HG02623 (cell line): ENCODE measurements around the gene BLOC1S2.
"Not testable (repeated sequence)": the region's sequence is repeated elsewhere in the genome, so short reads cannot be mapped to it uniquely, and the experiment has no call there.

Experiments
- ATAC-seq: cut with Tn5 transposase; IDR thresholded peaks from one replicate; pipeline ENCODE4 v1.9.1; 2021; ENCODE audit warnings: moderate library complexity; ENCODE audit not compliant: unreplicated experiment

BLOC1S2 gene

DNA sequence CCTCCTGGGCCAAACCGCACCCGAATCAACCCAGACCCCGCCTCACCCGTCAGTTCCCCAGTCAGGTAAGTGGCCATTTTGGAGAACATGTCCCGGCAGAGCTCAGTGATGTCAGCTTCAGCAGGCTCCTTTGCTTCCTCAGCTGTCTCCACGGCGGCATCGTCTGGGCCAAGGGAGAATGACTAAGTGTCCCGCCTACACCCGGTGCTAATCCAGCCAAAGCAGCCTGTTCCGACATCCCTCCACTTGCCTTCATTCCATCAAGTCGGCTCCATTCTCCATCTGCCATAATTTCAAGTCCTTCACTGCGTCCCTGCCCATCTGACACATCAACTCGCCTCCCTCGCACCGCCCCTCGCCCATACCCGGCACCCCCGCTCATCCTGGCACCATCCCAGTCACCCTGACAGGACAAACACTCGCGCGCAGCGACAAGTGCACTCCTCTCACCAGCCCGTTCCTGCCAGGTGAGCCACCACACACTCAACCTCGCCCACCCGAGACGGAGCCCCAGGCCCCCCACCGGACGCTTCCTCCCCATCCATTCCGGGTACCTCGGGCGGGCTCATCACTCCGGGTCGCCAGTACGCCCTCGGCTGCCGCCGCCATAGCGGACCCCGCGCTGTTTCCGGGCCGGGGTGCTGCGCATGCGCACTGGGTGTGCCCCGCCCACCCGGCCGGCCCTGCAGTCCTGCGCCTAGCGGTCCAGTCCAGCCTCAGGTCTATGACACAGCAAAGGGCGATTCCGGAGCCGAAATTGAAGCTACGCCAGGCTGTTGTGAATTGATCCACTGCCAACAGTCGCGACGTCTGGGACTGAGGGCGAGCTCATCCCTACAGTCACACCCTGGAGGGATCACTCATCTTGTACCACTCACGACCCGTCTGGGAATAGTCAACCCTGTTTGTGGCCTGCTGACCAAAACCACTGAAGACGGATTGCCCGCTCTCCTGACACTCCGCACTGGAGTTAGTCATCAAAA is at the start of gene BLOC1S2:
BLOC1S2 (minus strand) TSS at position 630 of the 983 bp plus-strand sequence; CDS start at position 609, 21 bp downstream.
- peak; percentile 94 for ATAC-seq

DNA sequence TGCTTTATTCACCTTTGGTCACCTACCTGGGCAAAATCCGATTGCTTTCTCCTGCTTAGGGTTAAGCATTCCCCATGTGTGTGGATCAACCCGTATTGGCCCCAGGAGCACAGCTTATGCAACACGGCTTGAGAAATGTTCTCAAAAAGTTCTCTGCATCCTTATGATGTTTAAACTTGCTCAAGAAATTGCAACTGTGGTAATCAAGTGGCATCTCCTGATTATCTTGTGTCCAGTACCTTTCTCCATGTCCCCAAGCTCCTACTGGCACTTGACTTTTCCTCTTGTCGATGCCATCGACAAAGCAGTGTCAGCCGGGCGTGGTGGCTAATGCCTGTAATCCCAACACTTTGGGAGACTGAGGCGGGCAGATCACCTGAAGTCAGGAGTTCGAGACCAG is 48.3 kb upstream of the BLOC1S2 start:
- no peak for ATAC-seq

DNA sequence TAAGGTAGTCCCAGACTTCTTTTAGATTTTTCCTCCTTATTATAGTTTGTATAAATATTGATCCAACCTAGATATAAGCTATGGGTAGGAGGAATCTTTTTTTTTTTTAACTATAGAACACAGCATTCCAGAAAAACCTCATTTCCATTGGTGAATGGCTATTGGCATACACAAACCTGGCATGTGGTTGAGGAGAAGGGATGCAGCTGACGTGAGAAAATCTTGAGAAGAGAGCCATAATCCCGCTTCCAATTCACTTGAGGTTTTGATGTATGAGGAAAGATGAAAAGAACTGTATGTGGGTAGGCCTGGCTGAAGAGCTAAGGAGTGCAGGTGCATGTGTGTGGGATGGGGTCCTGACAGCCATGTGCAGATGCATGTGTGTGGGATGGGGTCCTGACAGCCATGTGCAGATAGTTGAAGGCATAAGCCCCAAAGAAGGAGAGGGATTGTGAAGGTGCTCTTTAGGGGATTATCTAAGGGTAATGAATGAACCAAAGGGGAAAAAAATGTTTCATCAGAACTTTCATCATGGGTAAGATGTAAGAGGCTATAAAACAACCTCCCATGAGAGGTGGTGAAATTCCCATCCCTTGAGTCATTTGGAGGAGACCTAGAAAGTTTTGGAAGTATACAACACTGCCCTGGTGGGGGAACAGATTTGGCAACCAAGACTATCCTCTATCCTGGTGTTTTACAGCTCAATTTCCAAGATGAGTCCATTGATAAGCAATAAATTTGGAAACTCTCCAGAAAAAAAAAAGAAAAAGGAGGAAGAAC is 47.4 kb upstream of the BLOC1S2 start:
- no peak for ATAC-seq

GRCh38 chr10:100333106-100333505 is 46.6 kb upstream of the BLOC1S2 start:
- no peak for ATAC-seq

- no peak for ATAC-seq
Measured at GRCh38 chr10:100330079-100330478, 43.6 kb upstream of the BLOC1S2 start, which contains the start of gene PKD2L1. Gene PKD2L1 (minus strand): TSS chr10:100330228. CDS start chr10:100330103, 125 bp downstream.

DNA sequence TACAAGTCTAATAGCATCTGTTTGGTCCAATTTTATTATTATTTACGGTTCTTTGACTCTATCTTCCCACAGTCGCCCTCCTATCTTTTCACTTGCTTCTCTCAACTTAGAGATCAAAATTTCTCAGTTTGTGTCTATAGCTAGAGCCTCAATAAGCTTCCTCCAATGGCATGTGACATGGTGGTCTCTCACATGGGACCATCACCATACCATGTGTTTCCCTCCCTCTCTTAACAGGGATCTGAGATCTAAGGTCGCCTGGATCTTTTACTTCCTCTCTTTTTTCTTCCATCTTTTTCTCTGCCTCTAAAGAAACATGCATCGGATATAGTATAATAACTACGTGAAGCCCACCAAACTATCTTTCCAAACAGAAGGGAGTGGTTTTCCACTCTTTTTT is 41.7 kb upstream of the BLOC1S2 start:
- no peak for ATAC-seq

GRCh38 chr10:100327718-100328009 is 41.2 kb upstream of the BLOC1S2 start:
- ATAC-seq = no peak

DNA sequence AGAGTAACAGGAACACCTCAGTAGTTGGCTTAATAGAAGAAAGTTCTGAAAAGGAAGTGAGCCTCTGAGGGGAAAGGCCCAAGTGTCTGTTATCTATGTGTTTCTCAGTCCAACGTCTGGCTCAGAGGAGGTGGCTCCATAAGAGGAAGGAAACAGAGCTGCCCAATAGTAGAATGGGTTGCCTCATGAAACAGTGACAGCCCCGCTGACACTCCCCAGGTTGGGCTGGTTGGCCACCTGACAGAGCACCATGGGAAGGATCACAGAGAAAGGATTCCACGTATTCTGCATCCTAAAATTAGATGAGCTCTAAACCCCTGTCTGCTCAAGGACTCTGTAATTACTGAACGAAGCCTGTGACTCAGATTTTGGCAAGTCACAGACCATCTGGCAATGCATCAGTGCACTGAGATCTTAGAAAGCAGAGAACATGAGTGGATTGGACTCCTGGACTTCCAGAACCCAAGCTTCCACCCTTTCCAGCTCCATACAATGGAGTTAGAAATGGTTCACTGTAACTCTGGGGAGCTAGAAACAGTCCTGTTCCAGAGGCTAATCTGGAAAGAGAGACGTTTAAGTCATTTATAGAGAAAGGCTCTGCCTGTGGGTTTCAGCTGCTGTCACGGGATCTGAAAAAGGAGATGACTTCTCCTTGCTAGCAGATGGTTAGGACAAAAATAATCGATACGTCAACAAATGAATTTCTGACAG is 40.7 kb upstream of the BLOC1S2 start:
- ATAC-seq = peak; percentile 99

DNA sequence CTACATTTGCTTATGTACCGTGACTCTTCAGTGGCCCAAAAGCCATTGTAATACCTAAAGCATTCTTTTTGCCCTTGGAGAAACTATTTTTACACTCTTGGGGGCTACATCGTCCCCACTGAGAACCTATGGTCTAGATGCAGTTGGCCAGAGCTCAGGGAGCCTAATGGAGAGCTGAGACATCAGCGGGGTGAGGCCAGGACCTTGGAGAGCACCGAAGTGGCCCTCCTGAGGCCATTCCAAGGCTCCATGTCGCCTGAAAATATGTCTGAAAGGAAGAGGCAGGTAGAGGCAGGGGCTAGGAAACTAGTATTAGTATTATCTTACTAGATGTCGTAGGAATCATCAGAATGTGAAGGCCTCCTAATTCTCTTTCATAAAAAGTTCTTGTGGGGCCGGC is 38.7 kb upstream of the BLOC1S2 start:
- no peak for ATAC-seq

DNA sequence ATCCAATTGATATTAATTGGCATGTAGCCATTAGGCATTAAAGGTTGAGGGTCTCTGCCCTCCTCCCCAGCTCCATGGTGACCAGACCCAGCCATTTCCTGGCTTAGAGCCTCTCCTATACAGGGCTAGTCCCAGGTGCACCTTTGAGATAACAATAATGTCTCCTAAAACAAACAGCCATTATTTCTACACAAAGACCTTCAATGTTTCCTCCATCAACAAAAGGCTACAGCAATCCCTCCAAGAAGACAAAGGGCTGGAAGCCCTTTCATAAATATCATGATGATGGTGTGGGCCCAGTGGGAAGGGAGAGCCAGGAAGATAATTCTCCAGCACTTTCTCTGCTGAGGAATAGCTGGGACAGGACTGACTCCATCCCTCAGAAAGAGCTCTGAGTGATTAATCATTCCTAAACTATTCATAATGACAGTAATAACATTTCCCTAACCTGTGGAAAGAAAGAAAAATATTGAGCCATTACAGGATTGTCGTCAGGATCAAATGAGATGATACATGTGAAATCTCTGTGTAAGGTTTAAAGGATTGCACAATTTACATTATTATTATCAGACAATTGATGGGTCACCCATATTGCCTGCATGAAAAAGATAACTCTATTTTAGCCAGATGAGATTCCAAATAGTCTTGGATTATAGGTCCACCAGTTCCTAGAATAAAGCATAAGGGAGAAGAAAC is 33.4 kb upstream of the BLOC1S2 start:
- ATAC-seq = no peak

- ATAC-seq = no peak
Measured at GRCh38 chr10:100318207-100318606, 31.7 kb upstream of the BLOC1S2 start.

DNA sequence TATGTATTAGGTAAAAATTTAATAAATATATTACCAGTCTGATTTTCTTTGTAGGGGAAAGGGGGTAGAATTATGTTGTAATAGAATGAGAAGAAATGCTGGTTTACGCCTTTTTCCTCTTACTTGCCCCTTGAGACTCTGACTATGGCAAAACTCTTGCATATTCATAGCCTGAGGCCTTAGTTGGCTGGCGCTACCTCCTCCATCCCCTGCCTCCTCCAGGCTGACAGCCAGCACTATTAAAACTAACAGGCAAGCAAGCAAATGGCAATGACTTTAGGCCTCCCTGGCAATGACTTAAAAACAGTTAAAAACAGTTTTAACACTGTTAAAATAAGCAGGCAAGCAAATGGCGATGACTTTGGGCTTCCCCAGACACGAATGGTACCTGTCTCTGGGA is 29.1 kb upstream of the BLOC1S2 start:
- ATAC-seq = no peak

DNA sequence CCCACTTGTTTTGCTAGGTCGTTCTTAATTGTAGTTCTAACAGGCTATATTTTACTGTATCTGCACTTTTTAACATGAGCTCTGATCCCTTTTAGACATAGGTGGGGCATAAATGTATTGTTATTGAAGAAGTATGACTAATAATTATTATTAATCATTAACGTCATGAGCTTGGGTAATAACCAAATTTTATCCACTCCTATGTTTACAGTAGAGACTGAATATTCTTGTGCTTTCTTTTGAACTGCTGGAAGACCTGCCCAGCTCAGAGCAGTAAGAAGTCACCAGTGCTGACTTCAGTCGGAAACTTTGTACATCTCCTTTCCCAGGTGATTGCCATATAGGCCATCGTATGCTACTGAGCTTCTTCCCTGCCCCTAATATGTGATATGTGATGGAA is 24.8 kb upstream of the BLOC1S2 start:
- ATAC-seq = no peak

- ATAC-seq = no peak
Measured at GRCh38 chr10:100307684-100308083, 21.2 kb upstream of the BLOC1S2 start.

- ATAC-seq = no peak
Measured at GRCh38 chr10:100306861-100307260, 20.4 kb upstream of the BLOC1S2 start.

- ATAC-seq = no peak
Measured at GRCh38 chr10:100304414-100304813, 17.9 kb upstream of the BLOC1S2 start.

DNA sequence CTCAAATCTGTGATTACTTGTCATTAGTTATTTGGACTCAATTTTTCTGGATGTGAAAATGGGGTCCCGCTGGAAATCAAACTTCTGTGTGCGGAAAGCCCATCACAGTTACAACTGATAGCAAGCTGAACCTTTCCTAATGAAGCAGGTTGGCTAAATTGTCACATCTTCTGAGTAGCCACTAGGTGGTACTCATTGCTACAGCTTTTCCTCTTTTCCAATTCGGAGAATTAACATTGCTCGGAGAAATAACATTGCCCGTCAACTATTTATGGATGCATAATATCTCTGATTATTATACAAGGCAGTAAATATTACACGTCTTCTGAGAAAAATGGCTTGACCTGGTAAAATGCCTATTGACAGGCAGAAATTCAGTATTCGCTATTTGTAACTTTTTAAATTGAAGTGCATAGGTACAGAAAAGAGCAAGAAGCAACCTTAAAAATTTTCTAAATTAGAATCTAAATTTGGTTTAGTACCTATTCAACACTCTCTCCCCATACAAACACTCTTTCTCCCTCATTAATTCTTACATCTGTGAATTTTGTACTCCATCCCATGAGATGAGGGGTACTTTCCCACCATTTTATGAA is 17.3 kb upstream of the BLOC1S2 start:
- ATAC-seq = no peak

GRCh38 chr10:100301123-100301522 is 14.6 kb upstream of the BLOC1S2 start:
- ATAC-seq = not testable (repeated sequence)

DNA sequence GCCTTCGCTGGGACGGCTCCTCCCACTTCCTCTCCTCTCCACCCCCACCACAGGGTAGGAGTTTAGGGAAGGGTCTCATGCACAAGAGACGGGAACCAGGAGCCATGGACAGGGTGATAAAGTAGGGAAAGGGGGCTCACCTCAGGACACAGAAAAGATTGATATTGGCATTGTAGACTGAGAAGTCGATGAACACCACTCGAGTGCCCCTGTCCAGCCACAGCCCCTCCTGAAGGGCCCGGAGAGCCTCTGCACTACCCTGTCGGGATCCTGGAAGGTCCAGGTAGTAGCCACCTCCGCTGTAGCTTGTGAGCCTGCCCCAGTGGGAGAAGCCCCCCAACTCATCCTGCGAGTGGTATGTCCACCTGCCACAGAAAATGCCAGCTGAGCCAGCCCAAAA is 10.8 kb upstream of the BLOC1S2 start:
- no peak for ATAC-seq

- ATAC-seq = no peak
Measured at GRCh38 chr10:100293066-100293465, 6.6 kb upstream of the BLOC1S2 start.
